GM13977 (cell line): ENCODE data around the gene SPARC.
"Not testable (repeated sequence)": the region's sequence is repeated elsewhere in the genome, so short reads cannot be mapped to it uniquely, and the experiment has no call there.

Source experiments
- DNase-seq: peaks from one replicate; pipeline ENCODE4 v3.0.0; 2012; ENCODE audit warnings: low spot score
- CTCF ChIP-seq: IDR thresholded peaks from 2 replicates; pipeline ENCODE4 v1.5.1; 2012; ENCODE audit warnings: mild to moderate bottlenecking, control low read depth; ENCODE audit not compliant: insufficient read depth; ENCODE audit errors: extremely low read depth, missing control alignments
- in situ Hi-C: fragments of 300-500 bp; cut with MboI; formaldehyde crosslinking; loops from one replicate; pipeline ENCODE4 v1.12.0; 2022; ENCODE audit warnings: low sequenced_read_pairs, low pct_unique_long_range_greater_than_20kb, mixed read lengths, inconsistent platforms; ENCODE audit not compliant: unreplicated experiment

Gene SPARC, protein sequence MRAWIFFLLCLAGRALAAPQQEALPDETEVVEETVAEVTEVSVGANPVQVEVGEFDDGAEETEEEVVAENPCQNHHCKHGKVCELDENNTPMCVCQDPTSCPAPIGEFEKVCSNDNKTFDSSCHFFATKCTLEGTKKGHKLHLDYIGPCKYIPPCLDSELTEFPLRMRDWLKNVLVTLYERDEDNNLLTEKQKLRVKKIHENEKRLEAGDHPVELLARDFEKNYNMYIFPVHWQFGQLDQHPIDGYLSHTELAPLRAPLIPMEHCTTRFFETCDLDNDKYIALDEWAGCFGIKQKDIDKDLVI

GRCh38 chr5:151686674-151687407 lies at the start of gene SPARC:
Gene SPARC (minus strand): TSS chr5:151686915. CDS start chr5:151676188, 10,727 bp downstream.
- no peak for TF ChIP-seq CTCF
- no peak for DNase-seq
- in situ Hi-C loops = no loop called here

DNA sequence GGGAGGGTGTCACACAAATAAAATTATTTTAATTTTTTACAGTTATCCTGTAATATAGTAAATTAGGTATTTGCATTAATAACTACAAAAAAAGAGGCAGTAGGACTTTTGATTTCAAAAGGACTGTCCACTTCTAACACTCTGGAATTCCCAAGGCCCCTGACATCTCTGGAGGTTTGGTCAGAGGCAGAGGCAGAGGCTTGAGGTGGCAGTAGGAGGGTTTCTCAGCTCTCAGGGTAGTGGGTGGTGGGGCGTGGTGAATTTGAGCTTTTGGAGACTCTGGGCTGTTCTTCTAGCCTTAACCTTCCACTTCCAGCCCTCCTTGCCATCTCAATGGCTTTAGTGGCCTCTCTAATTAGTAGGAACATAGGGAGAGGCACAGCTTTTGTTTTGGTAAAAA lies 48.9 kb upstream of the SPARC start:
- DNase-seq = no peak
- in situ Hi-C loops = loop anchor here (5.0 to 25.0 kb wide), 2 partner anchors 73 to 223 kb away; no protein-coding TSS in a partner anchor
- TF ChIP-seq CTCF = no peak

DNA sequence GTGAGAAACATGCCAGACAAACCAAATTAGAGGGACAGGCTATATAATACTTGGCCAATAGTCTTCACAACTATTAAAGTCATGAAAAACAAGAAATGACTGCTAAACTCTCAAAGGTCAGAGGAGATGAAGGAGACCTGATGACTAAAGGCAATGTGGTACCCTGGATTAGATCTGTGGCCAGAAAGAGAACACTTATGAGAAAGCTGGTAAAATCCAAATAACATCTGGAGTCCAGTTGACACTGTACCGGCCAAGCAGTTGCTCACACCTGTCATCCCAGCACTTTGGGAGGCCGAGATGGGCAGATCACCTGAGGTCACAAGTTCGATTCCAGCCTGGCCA lies 47.3 kb upstream of the SPARC start:
- DNase-seq = no peak
- in situ Hi-C loops = loop anchor here (25.0 kb wide), 1 partner anchor 222 kb away; no protein-coding TSS in a partner anchor
- TF ChIP-seq CTCF = no peak

DNA sequence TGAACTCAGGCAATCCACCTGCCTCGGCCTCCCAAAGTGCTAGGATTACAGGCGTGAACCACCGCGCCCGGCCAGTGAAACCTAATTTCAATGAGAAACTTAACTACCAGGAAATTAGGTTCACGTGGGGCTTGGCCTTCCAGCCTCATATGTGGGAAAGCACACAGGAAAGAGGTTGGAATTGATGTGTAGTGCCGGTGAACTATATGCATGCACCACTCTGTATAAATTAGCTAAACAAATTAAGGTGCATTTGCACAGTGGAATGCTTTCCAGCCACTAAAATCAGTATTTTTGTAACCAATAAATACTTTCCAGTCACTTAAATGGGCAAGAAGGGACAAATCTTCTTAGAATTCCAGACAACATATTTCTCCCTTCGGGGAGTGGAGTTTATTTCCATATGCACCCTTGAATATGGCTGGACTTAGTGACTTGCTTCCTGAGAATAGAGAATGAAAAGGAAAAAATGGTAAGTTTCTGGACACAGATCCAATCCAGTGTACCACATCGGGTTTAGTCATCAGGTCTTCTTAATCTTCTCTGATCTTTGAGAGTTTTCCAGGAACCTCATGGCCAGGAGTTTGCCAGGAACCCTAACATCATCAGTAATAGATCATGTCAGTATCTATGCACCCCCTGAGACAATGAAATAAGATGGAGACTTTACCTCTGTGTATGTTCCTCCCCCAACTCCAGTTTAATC lies 46.8 kb upstream of the SPARC start:
- DNase-seq = no peak
- TF ChIP-seq CTCF = no peak
- in situ Hi-C loops = loop anchor here (25.0 kb wide), 1 partner anchor 221 kb away; no protein-coding TSS in a partner anchor

GRCh38 chr5:151730381-151730780 lies 43.7 kb upstream of the SPARC start:
- TF ChIP-seq CTCF = no peak
- DNase-seq = no peak
- in situ Hi-C loops = loop anchor here (25.0 kb wide), 1 partner anchor 218 kb away; no protein-coding TSS in a partner anchor

DNA sequence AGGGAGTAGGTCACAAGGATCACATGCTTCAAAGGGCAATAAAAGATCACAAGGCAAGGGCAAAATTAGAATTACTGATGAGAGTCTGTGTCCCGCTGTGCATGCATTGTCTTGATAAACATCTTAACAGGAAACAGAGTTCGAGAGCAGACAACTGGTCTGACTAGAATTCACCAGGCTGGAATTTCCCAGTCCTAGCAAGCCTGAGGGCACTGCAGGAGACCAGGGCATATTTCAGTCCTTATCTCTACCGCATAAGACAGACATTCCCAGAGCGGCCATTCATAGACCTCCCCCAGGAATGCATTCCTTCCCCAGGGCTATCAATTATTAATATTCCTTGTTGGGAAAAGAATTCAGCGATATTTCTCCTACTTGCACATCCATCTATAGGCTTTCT lies 42.9 kb upstream of the SPARC start:
- DNase-seq = not testable (repeated sequence)
- in situ Hi-C loops = loop anchor here (25.0 kb wide), 1 partner anchor 217 kb away; no protein-coding TSS in a partner anchor
